Glutamatergic neuron (in vitro differentiated cells): Measurements from ENCODE around the gene FBXL13. TPM values are rescaled to one million over a fixed set of nuclear protein-coding genes. Genes with fewer than 3 reads are reported as not detected.
"Not testable (repeated sequence)": the region's sequence is repeated elsewhere in the genome, so short reads cannot be mapped to it uniquely, and the experiment has no call there.

Experiments used
- DNase-seq: peaks from one replicate; pipeline ENCODE4 v3.0.0; 2022
- H3K27ac Mint-ChIP-seq: one replicate; pipeline ENCODE4 v1.8.0; 2020; ENCODE audit warnings: mild to moderate bottlenecking, mixed read lengths, inconsistent platforms; ENCODE audit not compliant: unreplicated experiment
- H3K27me3 Mint-ChIP-seq: one replicate; pipeline ENCODE4 v1.8.0; 2020; ENCODE audit warnings: mild to moderate bottlenecking, moderate library complexity, mixed read lengths, inconsistent platforms; ENCODE audit not compliant: unreplicated experiment
- H3K36me3 Mint-ChIP-seq: one replicate; pipeline ENCODE4 v1.8.0; 2020; ENCODE audit warnings: mild to moderate bottlenecking, mixed read lengths, inconsistent platforms; ENCODE audit not compliant: unreplicated experiment
- H3K4me1 Mint-ChIP-seq: one replicate; pipeline ENCODE4 v1.8.0; 2020; ENCODE audit warnings: mild to moderate bottlenecking, low read depth, mixed read lengths, inconsistent platforms; ENCODE audit not compliant: unreplicated experiment
- H3K4me3 Mint-ChIP-seq: one replicate; pipeline ENCODE4 v1.8.0; 2020; ENCODE audit warnings: mild to moderate bottlenecking, mixed read lengths, inconsistent platforms; ENCODE audit not compliant: unreplicated experiment
- H3K9me3 Mint-ChIP-seq: one replicate; pipeline ENCODE4 v1.8.0; 2020; ENCODE audit warnings: mild to moderate bottlenecking, moderate library complexity, mixed read lengths, inconsistent platforms; ENCODE audit not compliant: unreplicated experiment
- total RNA-seq: library from RNA; stranded (reverse); fragmentation: NEBNext Ultra II Directional; extraction: Animal tissue kit (Norgen Biotek cat#: 25700); gene quantifications from one replicate; pipeline ENCODE4 v1.2.1, GENCODE V29; 2021; ENCODE audit not compliant: unreplicated experiment
- TF ChIP-seq, protein P1 (sequence below): fragments of 200-600 bp; sonication (generic); IDR thresholded peaks from one replicate; pipeline ENCODE4 v1.5.0; 2021; ENCODE audit not compliant: partially characterized antibody, unreplicated experiment

The FBXL13 gene
- total RNA-seq, 1 donor from 2014 or later: 1.1 TPM

DNA sequence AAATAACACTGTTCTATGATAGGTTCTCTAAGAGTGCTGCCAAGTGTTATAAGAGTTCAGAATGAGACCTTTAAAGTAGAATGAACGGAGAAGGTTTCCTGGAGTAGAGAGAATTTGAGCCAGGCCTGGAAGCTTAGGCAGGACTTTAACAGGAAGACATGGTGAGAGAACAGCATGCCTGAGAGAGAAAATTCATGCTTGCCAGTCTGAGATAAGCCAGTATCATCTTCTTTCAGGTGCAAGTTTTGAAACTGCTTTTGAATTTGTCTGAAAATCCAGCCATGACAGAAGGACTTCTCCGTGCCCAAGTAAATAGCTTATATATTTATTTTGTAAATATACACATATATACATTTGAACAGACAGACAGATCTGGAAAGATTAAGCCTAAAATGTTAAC, 22.4 kb upstream of the FBXL13 start:
- H3K4me1 Mint-ChIP-seq: no peaks in the 10 kb centered on the region

DNA sequence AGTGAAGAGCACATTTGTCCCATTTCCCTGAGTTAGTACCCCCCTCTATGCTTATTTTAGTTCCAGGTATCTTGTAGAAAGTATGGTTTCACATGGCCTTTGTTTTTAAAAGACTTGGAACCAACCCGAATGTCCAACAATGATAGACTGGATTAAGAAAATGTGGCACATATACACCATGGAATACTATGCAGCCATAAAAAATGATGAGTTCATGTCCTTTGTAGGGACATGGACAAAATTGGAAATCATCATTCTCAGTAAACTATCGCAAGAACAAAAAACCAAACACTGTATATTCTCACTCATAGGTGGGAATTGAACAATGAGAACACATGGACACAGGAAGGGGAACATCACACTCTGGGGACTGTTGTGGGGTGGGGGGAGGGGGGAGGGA, 21.0 kb upstream of the FBXL13 start:
- H3K9me3 Mint-ChIP-seq, H3K4me3 Mint-ChIP-seq, H3K36me3 Mint-ChIP-seq, H3K27ac Mint-ChIP-seq, DNase-seq, H3K4me1 Mint-ChIP-seq, H3K27me3 Mint-ChIP-seq: not testable (repeated sequence)

More for the DNA sequence above, 22.4 kb upstream of the FBXL13 start:
- TF ChIP-seq, protein P1, sequence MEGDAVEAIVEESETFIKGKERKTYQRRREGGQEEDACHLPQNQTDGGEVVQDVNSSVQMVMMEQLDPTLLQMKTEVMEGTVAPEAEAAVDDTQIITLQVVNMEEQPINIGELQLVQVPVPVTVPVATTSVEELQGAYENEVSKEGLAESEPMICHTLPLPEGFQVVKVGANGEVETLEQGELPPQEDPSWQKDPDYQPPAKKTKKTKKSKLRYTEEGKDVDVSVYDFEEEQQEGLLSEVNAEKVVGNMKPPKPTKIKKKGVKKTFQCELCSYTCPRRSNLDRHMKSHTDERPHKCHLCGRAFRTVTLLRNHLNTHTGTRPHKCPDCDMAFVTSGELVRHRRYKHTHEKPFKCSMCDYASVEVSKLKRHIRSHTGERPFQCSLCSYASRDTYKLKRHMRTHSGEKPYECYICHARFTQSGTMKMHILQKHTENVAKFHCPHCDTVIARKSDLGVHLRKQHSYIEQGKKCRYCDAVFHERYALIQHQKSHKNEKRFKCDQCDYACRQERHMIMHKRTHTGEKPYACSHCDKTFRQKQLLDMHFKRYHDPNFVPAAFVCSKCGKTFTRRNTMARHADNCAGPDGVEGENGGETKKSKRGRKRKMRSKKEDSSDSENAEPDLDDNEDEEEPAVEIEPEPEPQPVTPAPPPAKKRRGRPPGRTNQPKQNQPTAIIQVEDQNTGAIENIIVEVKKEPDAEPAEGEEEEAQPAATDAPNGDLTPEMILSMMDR: no peak
- Mint-ChIP-seq H3K36me3 (no peaks in the 10 kb centered on the region), H3K9me3 (no peaks in the 10 kb centered on the region), H3K4me3 (no peak overlapping the region), H3K27me3 (no peaks in the 10 kb centered on the region), H3K27ac (no peak overlapping the region)
- no peak for DNase-seq

DNA sequence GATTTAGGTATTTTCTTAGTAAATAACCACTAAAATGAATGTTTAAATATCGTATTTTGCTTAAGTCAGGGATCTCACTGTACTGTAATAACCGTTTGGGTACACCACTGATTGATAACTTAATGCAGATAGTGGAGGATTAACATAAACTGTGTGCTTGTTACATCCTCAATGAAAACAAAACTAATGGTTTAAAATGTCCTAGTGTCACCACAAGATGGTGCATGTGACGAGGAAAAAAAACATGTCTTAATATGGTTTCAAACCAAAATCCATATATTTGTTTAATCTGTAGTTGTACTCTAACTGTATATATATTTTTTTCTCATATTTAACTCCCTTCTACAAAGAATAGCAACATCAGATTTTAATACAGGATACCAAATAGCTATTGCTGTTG, 19.5 kb upstream of the FBXL13 start:
- TF ChIP-seq, protein P1: no peak
- no peak overlapping the region for H3K4me3 Mint-ChIP-seq
- peaks cover 3% of the 10 kb centered on the region for H3K36me3 Mint-ChIP-seq
- H3K27ac Mint-ChIP-seq: no peak overlapping the region
- H3K27me3 Mint-ChIP-seq: peaks cover 1% of the 10 kb centered on the region
- DNase-seq: no peak
- no peaks in the 10 kb centered on the region for H3K4me1 Mint-ChIP-seq
- H3K9me3 Mint-ChIP-seq: no peaks in the 10 kb centered on the region

DNA sequence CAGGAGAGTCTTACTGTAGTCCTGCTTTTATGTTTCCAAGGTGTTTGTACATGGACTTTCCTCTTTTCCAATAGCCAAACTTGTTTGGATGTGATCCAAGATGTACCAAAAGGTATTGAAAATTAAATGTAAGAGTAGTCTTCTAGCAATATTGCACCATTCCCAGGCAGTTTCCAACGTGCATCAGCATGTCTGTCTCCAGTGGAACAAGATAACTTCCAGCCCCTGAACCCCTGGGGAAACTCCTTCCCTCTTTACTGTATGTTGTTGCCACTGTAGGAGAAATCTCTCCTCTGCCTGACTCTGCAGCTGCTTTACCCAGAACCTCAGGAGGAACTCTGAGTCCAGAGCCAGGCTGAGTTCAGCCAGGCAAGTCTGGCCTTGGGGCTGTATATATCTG, 18.8 kb upstream of the FBXL13 start:
- Mint-ChIP-seq H3K36me3 (peaks cover 3% of the 10 kb centered on the region), H3K4me1 (no peaks in the 10 kb centered on the region), H3K4me3 (no peak overlapping the region), H3K9me3 (no peaks in the 10 kb centered on the region), H3K27me3 (peaks cover 1% of the 10 kb centered on the region), H3K27ac (no peak overlapping the region)
- no peak for DNase-seq
- TF ChIP-seq, protein P1: no peak

DNA sequence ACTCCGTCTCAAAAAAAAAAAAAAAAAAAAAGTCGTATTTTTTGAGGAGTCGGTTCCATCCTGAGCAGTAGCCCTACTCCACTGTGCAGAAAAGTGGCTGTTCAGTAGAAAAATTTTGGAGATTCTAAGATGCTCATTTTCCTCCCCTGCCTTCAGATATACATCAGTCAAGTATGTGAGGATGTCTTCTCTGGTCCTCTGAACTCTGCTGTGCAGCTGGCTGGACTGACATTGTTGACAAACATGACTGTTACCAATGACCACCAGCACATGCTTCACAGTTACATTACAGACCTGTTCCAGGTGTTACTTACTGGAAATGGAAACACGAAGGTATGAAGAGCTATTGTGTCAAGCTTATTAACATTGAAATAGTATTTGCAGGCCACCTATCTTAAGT, 17.7 kb upstream of the FBXL13 start:
- H3K27me3 Mint-ChIP-seq, H3K9me3 Mint-ChIP-seq, H3K4me1 Mint-ChIP-seq, DNase-seq, H3K36me3 Mint-ChIP-seq, H3K27ac Mint-ChIP-seq, H3K4me3 Mint-ChIP-seq: not testable (repeated sequence)

DNA sequence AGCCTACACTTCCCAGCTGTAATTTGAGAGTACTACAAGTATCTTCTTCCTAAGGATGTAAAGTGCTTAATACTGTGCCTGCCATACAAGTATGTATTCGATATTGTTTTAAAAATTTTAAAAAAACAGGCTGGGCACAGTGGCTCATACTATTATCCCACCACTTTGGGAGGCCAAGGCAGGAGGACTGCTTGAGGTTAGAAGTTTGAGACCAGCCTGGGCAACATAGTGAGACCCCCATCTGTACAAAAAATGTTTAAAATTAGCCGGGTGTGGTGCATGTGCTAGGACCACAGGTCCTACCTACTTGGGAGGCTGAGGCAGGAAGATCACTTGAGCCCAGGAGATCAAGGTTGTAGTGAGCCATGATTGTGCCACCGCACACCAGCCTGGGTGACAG, 8.6 kb upstream of the FBXL13 start:
- no peak overlapping the region for H3K4me3 Mint-ChIP-seq
- TF ChIP-seq, protein P1: no peak
- H3K27me3 Mint-ChIP-seq: peaks cover 3% of the 10 kb centered on the region
- no peak overlapping the region for H3K27ac Mint-ChIP-seq
- H3K9me3 Mint-ChIP-seq: no peaks in the 10 kb centered on the region
- H3K36me3 Mint-ChIP-seq: no peaks in the 10 kb centered on the region
- DNase-seq: no peak
- H3K4me1 Mint-ChIP-seq: no peaks in the 10 kb centered on the region
